GM03348 (cell line): Measurements from ENCODE around the gene GPX6.
A peak's percentile ranks its signal among the peaks of the same experiment; 100 is the strongest.
"Not testable (repeated sequence)": the region's sequence is repeated elsewhere in the genome, so short reads cannot be mapped to it uniquely, and the experiment has no call there.

Source experiments
- DNase-seq: peaks from one replicate; pipeline ENCODE4 v3.0.0; 2012; ENCODE audit warnings: low spot score

The GPX6 gene

GRCh38 chr6:28525496-28526039, 10.0 kb upstream of the GPX6 start, which contains the start of gene GPX5:
Gene GPX5 (plus strand): TSS chr6:28525881. CDS start chr6:28526014, 133 bp downstream.
- DNase-seq = no peak

- no peak for DNase-seq
Observed at GRCh38 chr6:28523241-28523622, 7.6 kb upstream of the GPX6 start.

- no peak for DNase-seq
Observed at GRCh38 chr6:28522594-28523240, 7.1 kb upstream of the GPX6 start.

- no peak for DNase-seq
Observed at GRCh38 chr6:28517964-28518363, 2.4 kb upstream of the GPX6 start.

- DNase-seq = not testable (repeated sequence)
Observed at GRCh38 chr6:28512387-28512786, 3.2 kb downstream of the GPX6 start.

- DNase-seq = no peak
Observed at GRCh38 chr6:28511628-28512300, 3.8 kb downstream of the GPX6 start.

GRCh38 chr6:28506807-28507475, 8.7 kb downstream of the GPX6 start:
- DNase-seq = no peak

GRCh38 chr6:28505733-28506132, 9.9 kb downstream of the GPX6 start:
- DNase-seq = no peak

GRCh38 chr6:28502709-28503305, 12.8 kb downstream of the GPX6 start:
- not testable (repeated sequence) for DNase-seq

GRCh38 chr6:28502136-28502535, 13.5 kb downstream of the GPX6 start:
- DNase-seq = not testable (repeated sequence)

GRCh38 chr6:28501259-28501658, 14.3 kb downstream of the GPX6 start:
- no peak for DNase-seq

GRCh38 chr6:28497893-28498292, 17.7 kb downstream of the GPX6 start:
- DNase-seq = no peak

- no peak for DNase-seq
Observed at GRCh38 chr6:28497306-28497705, 18.3 kb downstream of the GPX6 start.

GRCh38 chr6:28496099-28496779, 19.4 kb downstream of the GPX6 start:
- DNase-seq = no peak

GRCh38 chr6:28491984-28492317, 23.6 kb downstream of the GPX6 start:
- DNase-seq = no peak

GRCh38 chr6:28490205-28490890, 25.2 kb downstream of the GPX6 start:
- peak; percentile 32 for DNase-seq

GRCh38 chr6:28489366-28490204, 26.0 kb downstream of the GPX6 start:
- DNase-seq = peak; percentile 82

GRCh38 chr6:28488916-28489365, 26.7 kb downstream of the GPX6 start:
- DNase-seq = peak; percentile 66

GRCh38 chr6:28486988-28487742, 28.4 kb downstream of the GPX6 start:
- no peak for DNase-seq

GRCh38 chr6:28486533-28486932, 29.1 kb downstream of the GPX6 start:
- DNase-seq = no peak
